Activated naive CD8-positive, alpha-beta T cell treated with anti-CD3 and anti-CD28 coated beads for 36 hours (primary cell): ENCODE results near the gene PRKD2. TPM values are rescaled to one million over a fixed set of nuclear protein-coding genes. Genes with fewer than 3 reads are reported as not detected.

Source experiments
- DNase-seq: peaks from one replicate; pipeline ENCODE4 v3.0.0; 2021
- H3K27ac Mint-ChIP-seq: one replicate; pipeline ENCODE4 v1.8.0; 2022; ENCODE audit warnings: mild to moderate bottlenecking, moderate library complexity, mixed read lengths
- H3K27me3 Mint-ChIP-seq: one replicate; pipeline ENCODE4 v1.8.0; 2022; ENCODE audit warnings: mild to moderate bottlenecking, mixed read lengths
- H3K36me3 Mint-ChIP-seq: one replicate; pipeline ENCODE4 v1.8.0; 2021; ENCODE audit warnings: mild to moderate bottlenecking, mixed read lengths
- H3K4me1 Mint-ChIP-seq: one replicate; pipeline ENCODE4 v1.8.0; 2021; ENCODE audit warnings: mixed read lengths
- H3K4me3 Mint-ChIP-seq: one replicate; pipeline ENCODE4 v1.8.0; 2022; ENCODE audit warnings: mild to moderate bottlenecking, moderate library complexity, mixed read lengths
- H3K9me3 Mint-ChIP-seq: one replicate; pipeline ENCODE4 v1.8.0; 2022; ENCODE audit warnings: mixed read lengths
- total RNA-seq, 2 experiments: library from RNA; stranded (reverse); gene quantifications; one replicate each; pipeline ENCODE4 v1.2.3, GENCODE V29; 2021

Gene PRKD2
- total RNA-seq, 2 experiments from 2014 or later = 68.6 to 76.2 TPM

- H3K27me3 Mint-ChIP-seq = no peaks in the 10 kb centered on the region
- peaks cover 32% of the 10 kb centered on the region for H3K36me3 Mint-ChIP-seq
- no peak overlapping the region for H3K4me3 Mint-ChIP-seq
- no peaks in the 10 kb centered on the region for H3K4me1 Mint-ChIP-seq
- no peak for DNase-seq
- H3K27ac Mint-ChIP-seq = no peak overlapping the region
- no peaks in the 10 kb centered on the region for H3K9me3 Mint-ChIP-seq
Observed at GRCh38 chr19:46687438-46688145, 29.3 kb downstream of the PRKD2 start.

- DNase-seq = no peak
- no peak overlapping the region for H3K27ac Mint-ChIP-seq
- H3K4me3 Mint-ChIP-seq = no peak overlapping the region
- no peaks in the 10 kb centered on the region for H3K27me3 Mint-ChIP-seq
- H3K9me3 Mint-ChIP-seq = no peaks in the 10 kb centered on the region
- peaks cover 9% of the 10 kb centered on the region for H3K36me3 Mint-ChIP-seq
- H3K4me1 Mint-ChIP-seq = no peaks in the 10 kb centered on the region
Observed at GRCh38 chr19:46685189-46685588, 31.7 kb downstream of the PRKD2 start.

GRCh38 chr19:46678110-46678732, 38.7 kb downstream of the PRKD2 start:
- no peaks in the 10 kb centered on the region for H3K27me3 Mint-ChIP-seq
- DNase-seq = peak; percentile 71
- peaks cover 39% of the 10 kb centered on the region for H3K36me3 Mint-ChIP-seq
- no peak overlapping the region for H3K4me3 Mint-ChIP-seq
- no peaks in the 10 kb centered on the region for H3K9me3 Mint-ChIP-seq
- peaks cover 4% of the 10 kb centered on the region for H3K4me1 Mint-ChIP-seq
- peak overlapping the region; percentile 54 for H3K27ac Mint-ChIP-seq

DNA sequence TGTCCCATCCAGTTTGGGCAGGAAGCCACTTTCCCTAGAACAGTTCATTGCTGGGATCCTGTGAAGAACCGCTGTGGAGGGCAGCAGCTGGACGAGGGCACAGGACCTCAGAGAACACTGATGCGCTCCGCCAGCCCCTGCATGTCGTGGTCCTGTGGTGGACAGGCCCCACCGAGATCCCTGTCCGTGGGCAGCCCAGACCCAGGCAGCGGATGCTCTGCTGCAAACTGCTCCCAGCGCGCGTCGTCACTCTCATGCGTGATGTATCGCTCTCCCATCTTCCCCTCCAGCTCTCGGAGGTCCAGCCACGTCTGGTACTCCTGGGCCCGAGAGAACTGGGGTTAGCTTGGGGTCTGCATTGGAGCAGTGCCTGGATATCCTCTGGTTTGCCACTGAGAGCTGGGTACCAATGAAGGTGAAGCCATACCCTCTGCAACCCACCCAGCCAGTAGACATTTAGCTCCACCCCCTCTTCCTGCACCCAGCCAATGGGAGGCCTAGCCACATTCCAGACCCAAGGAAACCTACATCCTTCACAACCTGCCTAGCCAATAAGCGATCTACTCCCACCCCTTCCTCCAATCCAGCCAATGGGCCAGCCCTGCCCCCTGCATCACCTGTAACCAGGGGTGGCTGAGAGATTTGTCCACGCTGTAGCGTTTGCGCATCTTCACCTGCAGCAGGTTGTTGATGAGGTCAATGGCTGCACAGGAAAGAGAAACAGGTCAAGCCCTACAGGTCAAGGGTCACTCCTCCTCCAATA, 42.3 kb downstream of the PRKD2 start:
- H3K9me3 Mint-ChIP-seq = peaks cover 6% of the 10 kb centered on the region
- DNase-seq = no peak
- H3K36me3 Mint-ChIP-seq = peaks cover 55% of the 10 kb centered on the region
- H3K4me1 Mint-ChIP-seq = peaks cover 2% of the 10 kb centered on the region
- no peaks in the 10 kb centered on the region for H3K27me3 Mint-ChIP-seq
- no peak overlapping the region for H3K4me3 Mint-ChIP-seq
- H3K27ac Mint-ChIP-seq = no peak overlapping the region

DNA sequence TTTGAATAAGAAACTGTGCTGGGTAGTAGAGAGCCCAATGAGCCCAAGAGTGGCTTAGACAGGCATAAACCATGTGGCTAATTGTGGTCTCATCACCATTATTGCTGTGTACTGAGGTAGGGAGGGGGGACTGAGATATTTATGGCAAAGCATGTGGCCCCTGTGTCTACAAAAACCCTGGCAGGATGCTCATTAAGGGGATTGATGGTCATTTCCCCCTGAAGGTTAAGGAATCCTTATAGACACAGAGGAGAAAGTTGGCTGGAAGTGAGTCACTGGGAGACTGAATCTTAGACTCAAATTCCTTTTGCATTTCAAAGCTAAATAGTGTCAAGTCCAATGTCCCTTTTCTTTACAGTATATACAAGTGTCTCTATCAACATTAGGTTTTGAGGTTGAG, 46.1 kb downstream of the PRKD2 start:
- no peak for DNase-seq
- no peaks in the 10 kb centered on the region for H3K4me1 Mint-ChIP-seq
- no peak overlapping the region for H3K27ac Mint-ChIP-seq
- H3K27me3 Mint-ChIP-seq = no peaks in the 10 kb centered on the region
- peaks cover 36% of the 10 kb centered on the region for H3K36me3 Mint-ChIP-seq
- peaks cover 6% of the 10 kb centered on the region for H3K9me3 Mint-ChIP-seq
- no peak overlapping the region for H3K4me3 Mint-ChIP-seq

- Mint-ChIP-seq H3K36me3 (peaks cover 24% of the 10 kb centered on the region), H3K27me3 (no peaks in the 10 kb centered on the region), H3K4me3 (no peak overlapping the region), H3K9me3 (peaks cover 6% of the 10 kb centered on the region), H3K4me1 (no peaks in the 10 kb centered on the region), H3K27ac (no peak overlapping the region)
- no peak for DNase-seq
Observed at GRCh38 chr19:46668662-46669061, 48.3 kb downstream of the PRKD2 start.

DNA sequence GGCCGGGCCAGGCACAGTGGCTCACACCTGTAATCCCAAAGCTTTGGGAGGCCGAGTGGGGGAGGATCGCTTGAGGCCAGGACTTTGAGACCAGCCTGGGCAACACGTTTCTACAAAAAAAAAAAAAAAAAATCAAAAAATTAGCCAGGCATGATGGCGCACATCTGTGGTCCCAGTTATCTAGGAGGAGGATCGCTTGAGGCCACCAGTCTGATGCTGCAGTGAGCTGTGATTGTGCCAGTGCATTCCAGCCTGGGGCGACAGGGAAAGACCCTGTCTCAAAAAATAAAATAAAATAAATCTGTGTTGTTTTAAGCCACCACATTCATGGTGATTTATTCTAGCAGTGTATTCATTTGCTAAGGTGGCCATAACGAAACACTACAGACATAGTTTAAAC, 51.8 kb downstream of the PRKD2 start:
- no peak overlapping the region for H3K27ac Mint-ChIP-seq
- H3K9me3 Mint-ChIP-seq = no peaks in the 10 kb centered on the region
- peaks cover under 1% of the 10 kb centered on the region for H3K36me3 Mint-ChIP-seq
- no peak overlapping the region for H3K4me3 Mint-ChIP-seq
- H3K27me3 Mint-ChIP-seq = peaks cover 3% of the 10 kb centered on the region
- no peak for DNase-seq
- H3K4me1 Mint-ChIP-seq = peaks cover 13% of the 10 kb centered on the region

DNA sequence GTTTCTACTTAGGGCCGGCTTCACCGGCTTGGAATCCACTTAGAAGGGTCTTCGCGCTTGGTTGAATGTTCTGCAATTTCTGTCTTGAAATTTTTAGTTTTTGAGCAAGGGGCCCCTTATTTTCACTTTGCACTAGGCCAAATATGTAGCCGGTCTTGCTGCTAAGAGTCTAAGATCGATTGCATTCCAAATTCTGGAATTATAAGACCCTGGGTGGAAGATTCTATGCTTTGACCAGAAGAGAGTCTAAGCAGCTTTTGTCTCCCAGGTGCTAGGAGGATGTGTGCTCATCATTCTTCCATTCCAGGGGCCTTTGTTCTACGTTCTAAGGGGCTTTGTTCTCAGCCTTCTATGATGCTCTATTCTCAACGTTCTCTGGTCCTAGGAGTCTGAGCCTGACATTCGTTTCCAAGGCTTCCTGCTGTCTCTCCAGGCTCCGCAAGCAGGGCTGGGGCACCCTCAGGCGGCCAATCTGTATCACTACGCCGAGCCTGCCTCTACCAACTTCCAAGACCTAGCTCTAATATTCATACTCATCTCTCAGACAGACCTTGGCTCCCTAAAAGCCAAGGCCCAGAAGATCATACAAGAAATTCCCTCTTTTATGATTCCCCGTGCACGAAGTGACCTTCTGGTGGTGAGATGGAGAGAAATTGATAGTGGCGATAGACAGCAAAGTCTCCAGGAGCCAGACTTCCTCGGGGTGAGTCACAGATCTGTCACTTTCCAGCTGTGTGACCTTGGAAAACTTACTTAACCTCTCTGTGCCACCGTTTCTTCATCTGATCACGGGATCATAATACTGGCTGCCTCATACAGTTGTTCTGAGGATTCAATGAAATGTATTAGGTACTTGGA, 55.0 kb downstream of the PRKD2 start:
- H3K27me3 Mint-ChIP-seq = peaks cover 27% of the 10 kb centered on the region
- H3K36me3 Mint-ChIP-seq = peaks cover under 1% of the 10 kb centered on the region
- H3K27ac Mint-ChIP-seq = peak overlapping the region; percentile 78
- H3K4me3 Mint-ChIP-seq = peak overlapping the region; percentile 71
- peaks cover 22% of the 10 kb centered on the region for H3K4me1 Mint-ChIP-seq
- peak; percentile 80 for DNase-seq
- no peaks in the 10 kb centered on the region for H3K9me3 Mint-ChIP-seq

DNA sequence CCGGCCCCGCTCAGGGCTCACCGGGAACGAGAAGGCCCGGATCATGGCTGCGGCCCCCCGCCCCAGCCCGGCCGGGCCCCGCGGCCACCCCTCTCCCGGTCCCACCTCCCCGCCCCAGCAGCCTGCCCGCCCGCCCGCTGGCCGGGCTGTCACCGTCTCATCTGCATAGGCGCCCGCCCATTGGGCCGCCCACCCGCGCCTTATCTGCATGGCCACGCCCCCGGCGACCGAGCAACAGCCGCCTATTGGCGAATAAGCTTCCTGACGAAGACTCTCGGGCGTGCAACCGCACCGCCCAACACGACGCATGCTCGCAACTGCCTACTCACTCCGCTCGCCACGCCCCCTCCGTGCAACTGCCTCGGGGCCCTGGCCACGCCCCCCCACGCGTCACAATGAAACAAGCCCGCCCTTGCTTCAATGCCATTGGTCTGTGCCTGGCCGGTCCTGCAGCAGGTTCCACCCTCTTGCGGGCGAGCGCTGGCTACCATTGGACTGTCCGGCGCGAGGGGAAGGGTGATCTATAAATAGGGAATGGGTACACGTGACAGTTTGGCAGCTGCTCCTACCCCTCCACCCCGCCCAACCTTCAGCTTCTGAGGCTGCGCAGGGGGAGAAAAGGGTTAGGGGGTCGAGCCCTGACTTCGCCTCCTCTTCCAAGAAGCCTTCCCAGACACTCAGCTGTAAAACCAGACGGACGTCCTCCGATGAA, 55.7 kb downstream of the PRKD2 start, which contains the start of gene DACT3:
Gene DACT3 (minus strand): TSS at position 163 of the 712 bp plus-strand sequence. CDS start 118 bp downstream, at position 45.
- H3K4me3 Mint-ChIP-seq = peak within 1 kb of the TSS; percentile 71
- H3K9me3 Mint-ChIP-seq = no peaks in the 10 kb centered on the region
- peak; percentile 100 for DNase-seq
- peaks cover 2% of the 10 kb centered on the region for H3K36me3 Mint-ChIP-seq
- H3K27ac Mint-ChIP-seq = peak within 1 kb of the TSS; percentile 78
- H3K27me3 Mint-ChIP-seq = peaks cover 31% of the 10 kb centered on the region
- peaks cover 22% of the 10 kb centered on the region for H3K4me1 Mint-ChIP-seq

DNA sequence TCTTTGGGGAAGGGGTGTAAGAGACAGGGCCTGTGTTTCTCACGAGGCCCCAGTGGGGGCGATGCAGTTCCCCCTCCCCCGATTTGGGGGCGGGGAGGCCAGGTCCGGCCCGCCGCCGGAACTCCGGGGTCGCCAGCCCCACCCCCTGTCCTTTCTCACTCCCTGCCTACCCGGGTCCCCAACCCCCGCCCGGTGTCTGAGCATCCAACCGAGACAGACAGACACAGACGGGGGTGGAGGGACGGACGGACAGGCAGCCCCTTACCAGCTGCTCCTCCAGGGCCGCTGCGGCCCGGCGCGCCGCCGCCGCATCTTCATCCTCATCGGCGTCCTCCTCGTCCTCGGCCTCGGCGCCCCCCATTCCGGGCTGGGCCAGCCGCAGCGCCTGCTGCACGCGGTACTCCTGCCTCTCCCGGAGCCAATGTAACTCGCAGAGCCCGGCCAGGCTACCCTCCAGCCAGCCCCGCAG, 56.3 kb downstream of the PRKD2 start:
- peaks cover 31% of the 10 kb centered on the region for H3K27me3 Mint-ChIP-seq
- no peak overlapping the region for H3K27ac Mint-ChIP-seq

GRCh38 chr19:46660008-46660517, 56.9 kb downstream of the PRKD2 start:
- Mint-ChIP-seq H3K9me3 (no peaks in the 10 kb centered on the region), H3K27me3 (peaks cover 33% of the 10 kb centered on the region), H3K36me3 (peaks cover 2% of the 10 kb centered on the region), H3K4me3 (peak overlapping the region; percentile 69), H3K4me1 (peaks cover 22% of the 10 kb centered on the region), H3K27ac (no peak overlapping the region)
- no peak for DNase-seq

More for the DNA sequence above, 56.3 kb downstream of the PRKD2 start:
- Mint-ChIP-seq H3K36me3 (peaks cover 2% of the 10 kb centered on the region), H3K9me3 (no peaks in the 10 kb centered on the region), H3K4me3 (peak overlapping the region; percentile 69), H3K4me1 (peaks cover 22% of the 10 kb centered on the region)
- DNase-seq = no peak

DNA sequence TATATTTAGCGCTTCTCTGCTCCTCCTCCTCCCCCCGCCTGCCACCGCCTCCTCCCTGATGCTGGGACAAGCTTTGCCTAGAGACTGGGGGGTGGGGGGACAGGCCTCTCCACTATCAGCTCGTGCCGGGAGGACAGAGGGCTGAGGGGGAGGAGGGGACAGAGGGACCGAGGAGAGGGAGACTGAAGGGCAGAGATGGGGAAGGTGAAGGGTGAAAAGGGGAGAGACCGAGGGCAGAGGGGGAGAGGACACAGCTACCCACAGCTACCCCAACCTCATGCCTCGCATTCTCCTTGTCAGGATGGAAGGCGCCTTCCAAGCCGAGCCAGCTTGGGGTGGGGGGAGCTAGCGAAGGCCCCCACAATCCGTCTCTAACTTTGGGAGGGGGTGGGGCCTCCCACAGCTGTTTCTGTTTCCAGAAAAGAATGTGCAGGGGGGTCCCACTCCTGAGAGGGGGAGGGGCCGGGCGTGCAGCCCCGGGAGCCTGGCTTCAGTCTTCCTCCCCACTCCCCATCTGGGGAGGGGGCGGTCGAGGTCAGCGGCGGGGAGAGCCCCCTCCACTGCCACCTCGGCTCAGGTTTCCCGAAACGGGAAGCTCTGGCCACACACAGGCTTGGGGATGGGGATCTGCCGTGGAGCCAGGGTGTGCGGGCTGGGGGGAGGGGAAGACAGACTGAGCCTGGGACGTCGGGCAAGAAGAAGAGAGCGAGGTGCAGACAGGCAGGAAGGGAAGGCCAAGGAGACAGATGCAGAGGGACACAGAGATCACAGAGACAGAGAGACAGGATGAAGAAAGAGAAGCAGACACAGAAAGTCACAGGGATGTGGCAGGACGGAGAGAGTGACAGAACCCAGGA, 57.5 kb downstream of the PRKD2 start:
- Mint-ChIP-seq H3K9me3 (no peaks in the 10 kb centered on the region), H3K36me3 (peaks cover 2% of the 10 kb centered on the region), H3K4me1 (peaks cover 22% of the 10 kb centered on the region), H3K4me3 (peak overlapping the region; percentile 69), H3K27me3 (peaks cover 37% of the 10 kb centered on the region), H3K27ac (no peak overlapping the region)
- DNase-seq = no peak

DNA sequence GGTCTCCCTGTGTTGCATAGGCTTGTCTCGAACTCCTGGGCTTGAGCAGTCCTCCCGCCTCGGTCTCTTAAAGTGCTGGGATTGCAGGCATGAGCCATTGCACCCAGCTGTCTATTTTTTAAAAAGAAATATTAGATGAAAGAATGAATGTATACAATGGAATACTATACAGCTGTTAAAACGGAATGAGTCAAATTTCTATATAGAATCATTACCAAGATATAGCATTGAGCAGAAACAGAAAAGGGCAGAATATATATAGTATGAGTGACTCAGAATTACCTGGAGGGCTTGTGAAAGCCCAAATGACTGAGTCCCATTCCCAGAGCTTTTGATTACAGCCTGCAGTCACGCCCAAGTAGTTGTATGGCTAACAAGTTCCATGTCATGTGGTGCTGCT, 60.4 kb downstream of the PRKD2 start:
- H3K36me3 Mint-ChIP-seq = peaks cover 2% of the 10 kb centered on the region
- H3K9me3 Mint-ChIP-seq = no peaks in the 10 kb centered on the region
- peaks cover 56% of the 10 kb centered on the region for H3K27me3 Mint-ChIP-seq
- peaks cover 11% of the 10 kb centered on the region for H3K4me1 Mint-ChIP-seq
- no peak overlapping the region for H3K4me3 Mint-ChIP-seq
- no peak for DNase-seq
- no peak overlapping the region for H3K27ac Mint-ChIP-seq
